Measurements from ENCODE around the gene NELFB.

The NELFB gene

GRCh38 chr9:137297966-137298365, 42.8 kb downstream of the NELFB start (continued):
- no peak for TF ChIP-seq TCF4 (CRISPR knock-in tag; IDR thresholded peaks at IDR 0.05; ENCODE audit: borderline replicate concordance)

DNA sequence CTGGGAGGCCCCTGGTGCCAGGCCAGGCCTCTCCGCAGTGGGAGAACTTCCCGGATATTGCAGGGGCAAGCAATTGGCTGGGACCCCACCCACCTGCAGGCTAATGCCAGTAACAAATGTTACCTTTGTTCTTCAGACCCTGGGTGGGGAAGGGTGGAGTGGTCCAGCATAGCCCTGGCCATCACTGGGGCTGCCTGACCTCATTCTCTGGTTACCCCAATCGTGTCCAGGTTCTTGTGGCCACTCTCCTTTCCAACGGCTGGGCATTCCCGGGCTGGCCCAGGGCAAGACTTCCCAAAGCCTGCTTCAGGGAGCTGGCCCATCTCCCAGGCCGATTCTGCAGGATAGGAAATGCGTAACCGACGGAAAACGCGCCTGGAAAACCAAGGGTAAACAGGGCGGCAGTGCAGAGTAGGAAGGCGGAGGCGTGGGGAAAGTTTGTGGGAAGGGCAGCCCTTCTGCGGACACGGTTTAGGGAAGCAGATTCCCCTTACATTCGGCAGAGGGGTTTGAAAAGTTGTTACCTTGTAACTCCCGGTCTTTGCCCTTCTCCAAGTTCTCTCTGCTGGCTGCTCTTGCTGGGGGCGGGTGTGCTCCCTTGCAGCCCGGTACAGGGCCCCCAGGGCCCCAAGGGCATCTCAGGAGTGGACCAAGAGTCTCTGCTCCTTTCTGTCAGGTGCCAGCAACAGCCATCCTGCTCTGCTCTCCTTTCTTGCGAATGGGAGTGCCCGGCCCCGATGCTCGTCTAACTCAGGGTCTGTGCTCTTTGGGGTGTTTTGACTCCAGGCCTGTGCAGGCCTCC, 43.5 kb downstream of the NELFB start:
- ATAC-seq = no peak
- TF ChIP-seq TOX (CRISPR knock-in tag; IDR thresholded peaks at IDR 0.05; ENCODE audit: borderline replicate concordance) (no peak), CSDC2 (CRISPR knock-in tag; IDR thresholded peaks at IDR 0.05) (no peak), OSR1 (CRISPR knock-in tag; IDR thresholded peaks at IDR 0.05) (no peak), ISL1 (CRISPR knock-in tag; IDR thresholded peaks at IDR 0.05) (no peak), TCF4 (CRISPR knock-in tag; IDR thresholded peaks at IDR 0.05; ENCODE audit: borderline replicate concordance) (no peak)
- TF ChIP-seq, protein P1, sequence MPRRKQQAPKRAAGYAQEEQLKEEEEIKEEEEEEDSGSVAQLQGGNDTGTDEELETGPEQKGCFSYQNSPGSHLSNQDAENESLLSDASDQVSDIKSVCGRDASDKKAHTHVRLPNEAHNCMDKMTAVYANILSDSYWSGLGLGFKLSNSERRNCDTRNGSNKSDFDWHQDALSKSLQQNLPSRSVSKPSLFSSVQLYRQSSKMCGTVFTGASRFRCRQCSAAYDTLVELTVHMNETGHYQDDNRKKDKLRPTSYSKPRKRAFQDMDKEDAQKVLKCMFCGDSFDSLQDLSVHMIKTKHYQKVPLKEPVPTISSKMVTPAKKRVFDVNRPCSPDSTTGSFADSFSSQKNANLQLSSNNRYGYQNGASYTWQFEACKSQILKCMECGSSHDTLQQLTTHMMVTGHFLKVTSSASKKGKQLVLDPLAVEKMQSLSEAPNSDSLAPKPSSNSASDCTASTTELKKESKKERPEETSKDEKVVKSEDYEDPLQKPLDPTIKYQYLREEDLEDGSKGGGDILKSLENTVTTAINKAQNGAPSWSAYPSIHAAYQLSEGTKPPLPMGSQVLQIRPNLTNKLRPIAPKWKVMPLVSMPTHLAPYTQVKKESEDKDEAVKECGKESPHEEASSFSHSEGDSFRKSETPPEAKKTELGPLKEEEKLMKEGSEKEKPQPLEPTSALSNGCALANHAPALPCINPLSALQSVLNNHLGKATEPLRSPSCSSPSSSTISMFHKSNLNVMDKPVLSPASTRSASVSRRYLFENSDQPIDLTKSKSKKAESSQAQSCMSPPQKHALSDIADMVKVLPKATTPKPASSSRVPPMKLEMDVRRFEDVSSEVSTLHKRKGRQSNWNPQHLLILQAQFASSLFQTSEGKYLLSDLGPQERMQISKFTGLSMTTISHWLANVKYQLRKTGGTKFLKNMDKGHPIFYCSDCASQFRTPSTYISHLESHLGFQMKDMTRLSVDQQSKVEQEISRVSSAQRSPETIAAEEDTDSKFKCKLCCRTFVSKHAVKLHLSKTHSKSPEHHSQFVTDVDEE (CRISPR knock-in tag; IDR thresholded peaks at IDR 0.05) = no peak

- TF ChIP-seq ZFP3 (CRISPR knock-in tag; IDR thresholded peaks at IDR 0.05) (no peak), ZC3H10 (CRISPR knock-in tag; IDR thresholded peaks at IDR 0.05) (no peak), PPARA (CRISPR knock-in tag; IDR thresholded peaks at IDR 0.05; ENCODE audit: borderline replicate concordance) (no peak), RARB (CRISPR knock-in tag; IDR thresholded peaks at IDR 0.05) (no peak), ZNF565 (CRISPR knock-in tag; conservative IDR thresholded peaks at IDR 0.05; ENCODE audit: low read depth) (no peak), CSDC2 (CRISPR knock-in tag; IDR thresholded peaks at IDR 0.05) (no peak), ZNF70 (CRISPR knock-in tag; IDR thresholded peaks at IDR 0.05) (no peak), TCF4 (CRISPR knock-in tag; IDR thresholded peaks at IDR 0.05; ENCODE audit: borderline replicate concordance) (no peak)
- TF ChIP-seq, protein P2, sequence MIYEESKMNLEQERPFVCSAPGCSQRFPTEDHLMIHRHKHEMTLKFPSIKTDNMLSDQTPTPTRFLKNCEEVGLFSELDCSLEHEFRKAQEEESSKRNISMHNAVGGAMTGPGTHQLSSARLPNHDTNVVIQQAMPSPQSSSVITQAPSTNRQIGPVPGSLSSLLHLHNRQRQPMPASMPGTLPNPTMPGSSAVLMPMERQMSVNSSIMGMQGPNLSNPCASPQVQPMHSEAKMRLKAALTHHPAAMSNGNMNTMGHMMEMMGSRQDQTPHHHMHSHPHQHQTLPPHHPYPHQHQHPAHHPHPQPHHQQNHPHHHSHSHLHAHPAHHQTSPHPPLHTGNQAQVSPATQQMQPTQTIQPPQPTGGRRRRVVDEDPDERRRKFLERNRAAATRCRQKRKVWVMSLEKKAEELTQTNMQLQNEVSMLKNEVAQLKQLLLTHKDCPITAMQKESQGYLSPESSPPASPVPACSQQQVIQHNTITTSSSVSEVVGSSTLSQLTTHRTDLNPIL (CRISPR knock-in tag; IDR thresholded peaks at IDR 0.05; ENCODE audit: low read depth) = no peak
- TF ChIP-seq, protein P1 (CRISPR knock-in tag; IDR thresholded peaks at IDR 0.05) = no peak
- ATAC-seq = no peak
These were observed 44.1 kb downstream of the NELFB start for GRCh38 chr9:137299203-137299565.

DNA sequence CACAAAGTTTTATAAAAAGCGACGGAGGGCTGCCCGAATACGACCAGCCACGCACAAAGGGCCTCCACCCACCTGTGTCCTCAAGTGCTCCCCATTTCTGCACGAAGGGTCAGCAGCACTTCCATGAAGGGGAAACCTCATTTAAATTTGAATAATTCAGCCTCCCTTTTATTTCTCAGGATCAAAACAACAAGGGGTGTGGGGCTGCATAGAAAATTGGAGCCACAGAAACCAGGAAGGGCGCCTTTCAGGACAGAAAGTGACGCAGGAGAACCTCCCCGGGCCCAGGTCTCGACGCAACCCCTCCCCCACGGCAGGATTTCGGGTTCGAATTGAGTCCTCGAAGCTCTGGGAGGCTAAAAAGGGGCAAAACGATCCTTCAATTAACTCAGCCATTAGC, 44.8 kb downstream of the NELFB start:
- ATAC-seq = no peak
- TF ChIP-seq PPARA (CRISPR knock-in tag; IDR thresholded peaks at IDR 0.05; ENCODE audit: borderline replicate concordance) (no peak), ZFP30 (CRISPR knock-in tag; IDR thresholded peaks at IDR 0.05) (no peak), ZNF70 (CRISPR knock-in tag; IDR thresholded peaks at IDR 0.05) (no peak), ARNTL (CRISPR knock-in tag; IDR thresholded peaks at IDR 0.05; ENCODE audit: borderline replicate concordance, low read depth) (no peak), POU6F1 (CRISPR knock-in tag; IDR thresholded peaks at IDR 0.05; ENCODE audit: borderline replicate concordance, low read depth) (no peak), CSDC2 (CRISPR knock-in tag; IDR thresholded peaks at IDR 0.05) (no peak)

DNA sequence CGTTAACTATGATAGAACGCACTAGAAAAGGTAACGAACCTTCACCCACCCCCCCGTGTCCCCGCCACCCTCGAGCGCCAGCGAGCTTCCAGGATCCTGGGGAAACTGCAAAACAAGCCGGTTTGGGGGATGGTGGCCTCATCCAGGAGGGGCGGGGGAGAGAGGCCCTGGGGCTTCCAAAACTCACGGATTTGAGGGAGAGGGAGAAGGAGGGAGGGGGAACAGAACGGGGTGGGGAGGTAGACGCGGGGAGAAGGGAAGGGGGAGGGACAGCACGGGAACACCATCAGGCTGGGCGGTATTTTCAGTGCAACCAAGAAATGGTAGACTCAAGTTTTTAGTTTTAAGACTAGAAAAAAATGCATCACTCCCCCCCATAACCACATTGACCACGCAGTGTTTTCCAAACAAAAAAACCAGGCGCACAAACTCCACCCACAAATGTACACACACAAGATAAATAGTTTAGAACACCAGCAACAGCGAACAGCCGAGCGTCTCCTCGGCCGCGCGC, 45.5 kb downstream of the NELFB start:
- no peak for TF ChIP-seq TCF4 (CRISPR knock-in tag; IDR thresholded peaks at IDR 0.05; ENCODE audit: borderline replicate concordance)
- no peak for TF ChIP-seq CSDC2 (CRISPR knock-in tag; IDR thresholded peaks at IDR 0.05)
- no peak for TF ChIP-seq PATZ1 (CRISPR knock-in tag; IDR thresholded peaks at IDR 0.05; ENCODE audit: borderline replicate concordance)
- ATAC-seq = no peak
